NCI-H1105 (cell line): ENCODE results near the gene SRSF6.
"Not testable (repeated sequence)": the region's sequence is repeated elsewhere in the genome, so short reads cannot be mapped to it uniquely, and the experiment has no call there.

Source experiments
- DNase-seq: peaks from one replicate; lab custom pipeline; 2025; lab: John Stamatoyannopoulos, UW

Gene SRSF6

DNA sequence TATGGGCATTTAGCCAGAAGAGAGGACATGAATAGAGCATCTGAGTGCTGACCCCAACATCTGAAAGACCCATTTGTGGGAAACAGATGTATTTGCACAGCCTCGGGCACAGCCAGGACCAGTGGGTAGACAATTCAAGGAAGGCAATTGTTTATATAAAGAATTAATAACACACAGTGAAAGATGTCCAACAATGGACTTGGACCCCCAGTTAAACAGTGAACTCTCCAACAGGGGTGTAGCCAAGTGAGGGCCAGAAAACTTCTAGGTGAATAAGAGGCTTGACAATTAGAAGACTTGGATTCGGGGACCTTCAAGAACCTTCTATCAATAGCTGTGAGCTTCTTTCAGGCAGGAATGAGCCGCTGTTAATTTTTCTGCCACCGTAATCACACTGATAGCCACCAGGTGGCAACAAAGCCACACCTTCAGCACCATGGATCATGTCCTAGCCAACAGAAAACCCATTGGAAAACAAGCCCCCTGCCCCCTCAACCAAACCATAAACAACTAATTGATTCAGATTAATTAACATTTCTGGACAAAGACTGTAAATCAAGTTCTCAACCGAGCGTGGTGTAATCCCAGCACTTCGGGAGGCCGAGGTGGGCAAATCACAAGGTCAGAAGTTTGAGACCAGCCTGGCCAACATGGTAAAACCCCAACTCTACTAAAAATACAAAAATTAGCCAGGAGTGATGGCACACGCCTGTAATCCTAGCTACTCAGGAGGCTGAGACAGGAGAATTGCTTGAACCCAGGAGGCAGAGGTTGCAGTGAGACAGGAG, 8.8 kb upstream of the SRSF6 start:
- DNase-seq, result peak; percentile 40

DNA sequence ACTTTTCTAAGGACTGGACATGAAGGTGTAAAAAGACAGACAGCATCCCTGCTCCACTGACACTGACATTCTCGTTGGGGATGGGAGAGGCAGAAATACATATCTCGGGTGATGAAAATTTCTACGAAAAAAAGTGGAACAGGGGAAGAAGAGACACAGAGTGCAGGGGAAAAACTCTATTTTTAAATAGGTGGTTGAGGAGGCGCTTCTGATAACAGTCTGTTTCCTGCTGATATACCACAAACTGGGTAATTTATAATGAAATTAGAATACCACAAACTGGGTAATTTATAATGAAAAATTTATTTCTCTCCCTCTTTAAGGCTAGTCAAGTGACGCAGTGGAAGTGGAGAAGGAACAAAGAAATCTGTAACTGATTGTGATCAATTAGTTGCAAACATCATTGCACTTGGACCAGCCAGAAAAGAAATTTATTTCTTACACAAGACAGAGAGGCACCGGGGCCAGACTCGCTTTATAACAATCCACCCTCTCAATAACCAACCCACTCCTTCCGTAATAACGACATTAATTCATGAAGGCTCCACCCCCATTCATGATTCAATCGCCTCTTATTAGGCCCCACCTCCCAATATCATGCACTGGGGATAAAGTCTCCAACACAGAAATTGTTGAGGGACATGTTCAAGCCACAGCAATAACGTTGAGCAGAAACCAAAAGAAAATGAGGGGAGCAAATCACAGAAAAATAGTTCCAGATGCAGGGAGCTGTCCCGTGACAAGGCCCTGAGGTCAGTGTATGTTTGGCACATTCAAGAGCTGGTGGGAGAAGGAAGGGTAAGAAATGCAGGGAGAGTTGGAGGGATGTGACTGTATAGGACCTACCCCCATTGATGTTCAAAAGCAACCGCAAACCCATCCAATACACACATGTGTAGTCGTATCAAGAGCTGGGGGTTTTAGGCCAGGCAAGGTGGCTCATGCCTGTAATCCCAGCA, 6.6 kb upstream of the SRSF6 start:
- no peak for DNase-seq

DNA sequence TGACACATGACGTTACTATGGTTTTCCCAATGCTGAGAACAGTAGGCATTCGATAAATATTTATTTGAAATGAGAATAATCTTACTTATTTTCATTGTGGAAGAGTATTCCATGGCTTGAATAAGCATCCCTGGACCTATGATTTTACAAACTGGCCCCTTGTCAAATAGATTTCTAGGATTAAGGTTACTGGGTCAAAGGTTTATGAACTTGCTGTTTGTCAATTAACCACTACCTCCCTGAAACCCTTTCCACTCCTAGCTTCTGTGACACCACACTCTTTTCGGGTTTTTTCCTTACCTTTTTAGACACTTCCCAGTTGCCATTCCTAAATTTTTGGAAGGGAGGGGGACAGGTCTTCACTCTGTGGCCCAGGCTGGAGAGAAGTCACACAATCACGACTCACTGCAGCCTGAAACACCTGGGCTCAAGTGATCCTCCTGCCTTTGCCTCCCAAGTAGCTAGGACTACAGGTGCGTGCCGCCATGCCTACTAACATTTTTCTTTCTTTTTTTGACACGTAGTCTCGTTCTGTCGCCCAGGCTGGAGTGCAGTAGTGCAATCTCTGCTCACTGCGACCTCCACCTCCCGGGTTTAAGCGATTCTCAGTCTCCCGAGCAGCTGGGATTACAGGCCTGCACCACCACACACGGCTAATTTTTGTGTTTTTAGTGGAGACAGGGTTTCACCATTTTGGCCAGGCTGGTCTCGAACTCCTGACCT, 5.1 kb upstream of the SRSF6 start:
- DNase-seq, result no peak

DNA sequence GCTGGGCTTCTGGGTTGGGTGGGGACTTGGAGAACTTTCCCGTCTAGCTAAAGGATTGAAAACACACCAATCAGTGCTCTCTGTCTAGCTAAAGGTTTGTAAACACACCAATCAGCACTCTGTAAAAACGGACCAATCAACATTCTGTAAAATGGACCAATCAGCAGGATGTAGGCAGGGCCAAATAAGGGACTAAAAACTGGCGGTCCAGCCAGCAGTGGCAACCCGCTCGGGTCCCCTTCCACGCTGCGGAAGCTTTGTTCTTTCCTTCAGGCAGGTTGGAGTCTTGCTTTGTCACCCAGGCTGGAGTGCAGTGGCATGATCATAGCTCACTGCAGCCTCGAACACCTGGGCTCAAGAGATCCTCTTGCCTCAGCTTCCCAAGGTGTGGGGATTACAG, 1.4 kb upstream of the SRSF6 start:
- not testable (repeated sequence) for DNase-seq

DNA sequence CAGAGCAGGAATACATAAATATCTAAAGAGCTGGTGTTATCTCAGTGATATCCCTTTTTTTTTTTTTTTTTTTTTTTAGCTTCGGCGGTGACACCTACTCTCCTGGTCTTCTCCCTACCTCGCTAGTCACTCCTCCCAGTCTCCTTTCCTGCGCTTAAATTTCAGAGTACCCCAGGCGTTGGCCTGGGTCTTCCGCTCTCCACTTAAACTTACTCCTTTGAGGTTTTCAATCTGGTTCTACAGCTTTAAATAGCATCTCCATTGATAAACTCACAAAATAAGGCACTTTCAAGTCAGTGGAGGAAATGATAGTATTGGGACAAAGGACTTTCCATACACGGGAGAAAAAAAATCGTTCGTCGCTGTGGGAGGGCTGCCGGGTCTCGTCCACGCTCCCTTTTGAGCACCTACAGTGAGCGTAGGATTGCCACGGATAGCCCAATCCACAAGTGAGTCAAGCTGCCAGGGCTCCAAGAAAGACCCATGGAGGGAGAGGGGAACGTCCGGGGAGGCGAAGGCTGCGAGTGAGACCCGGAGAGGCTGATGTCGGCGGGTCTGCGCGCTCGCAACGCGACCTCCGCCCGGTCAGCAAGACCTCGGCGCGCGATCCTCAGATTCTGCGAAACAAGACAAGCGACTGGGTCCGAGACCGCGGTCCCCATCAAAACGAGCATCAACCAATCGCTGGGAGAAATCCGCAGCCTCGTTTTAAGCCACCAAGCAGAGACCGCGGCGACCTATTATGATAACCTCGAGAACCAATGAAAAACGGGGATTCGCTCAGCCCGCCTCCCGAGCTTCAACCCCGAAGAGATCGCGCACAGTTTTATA, 672 bp upstream of the SRSF6 start:
- DNase-seq, result peak; percentile 89

DNA sequence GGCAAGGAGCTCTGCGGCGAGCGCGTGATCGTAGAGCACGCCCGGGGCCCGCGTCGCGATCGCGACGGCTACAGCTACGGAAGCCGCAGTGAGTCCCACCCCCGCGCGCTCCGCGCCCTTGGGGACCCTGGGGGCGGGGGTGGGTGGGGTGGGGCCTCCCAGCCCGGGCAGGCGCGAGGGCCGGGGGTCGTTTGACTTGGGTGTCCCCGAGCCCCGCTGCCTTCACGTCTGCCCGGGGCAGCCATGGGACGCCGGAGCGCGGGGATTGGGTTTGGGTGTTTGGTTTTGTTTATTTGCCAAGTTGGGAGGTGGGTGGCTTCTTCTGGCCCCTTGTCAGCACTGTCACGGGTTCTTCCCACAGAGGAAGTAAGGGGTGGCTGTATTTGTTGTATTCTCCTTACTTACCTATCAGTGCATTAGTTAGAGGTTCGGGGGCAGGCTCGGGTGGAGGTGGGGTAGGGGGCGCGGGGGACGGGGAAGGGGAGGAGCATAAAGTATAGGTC, 777 bp downstream of the SRSF6 start:
- no peak for DNase-seq

DNA sequence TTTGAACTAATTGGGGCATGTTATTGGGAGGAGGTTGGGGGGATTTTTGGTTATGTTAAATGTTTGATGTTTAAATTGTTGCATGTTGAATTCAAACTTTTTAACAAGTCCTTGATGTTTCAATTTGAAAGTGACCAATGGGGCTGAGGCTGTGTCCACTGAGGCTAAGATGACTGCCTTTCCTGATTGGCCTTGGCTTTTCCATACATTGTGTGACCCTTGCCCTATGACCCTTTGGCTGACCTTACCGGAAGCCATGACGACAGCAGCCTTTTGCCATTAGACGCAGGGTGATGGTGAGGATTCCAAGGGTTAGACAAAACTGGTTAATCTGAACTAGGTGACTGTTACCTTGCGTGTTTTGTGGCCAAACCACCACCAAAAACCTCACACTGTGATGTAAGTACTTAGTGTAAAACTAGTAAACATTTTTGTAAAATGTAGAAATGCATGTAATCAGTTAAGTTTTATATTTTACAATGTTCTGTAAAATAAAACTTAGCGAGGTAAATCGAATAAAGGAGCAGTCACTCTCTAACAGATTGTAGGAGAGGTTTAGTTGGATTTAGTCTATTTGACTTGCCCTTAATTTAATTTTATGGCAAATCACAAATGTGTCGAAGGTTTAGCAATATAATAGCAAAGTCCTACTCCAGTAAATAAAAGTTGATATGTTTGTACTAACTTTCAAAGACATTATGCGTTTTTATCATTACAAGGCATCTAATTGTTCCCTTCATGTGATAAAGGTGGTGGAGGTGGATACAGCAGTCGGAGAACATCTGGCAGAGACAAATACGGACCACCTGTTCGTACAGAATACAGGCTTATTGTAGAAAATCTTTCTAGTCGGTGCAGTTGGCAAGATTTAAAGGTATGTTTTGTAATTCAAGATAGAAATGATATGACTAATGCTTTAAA, 1.6 kb downstream of the SRSF6 start:
- DNase-seq, result no peak

DNA sequence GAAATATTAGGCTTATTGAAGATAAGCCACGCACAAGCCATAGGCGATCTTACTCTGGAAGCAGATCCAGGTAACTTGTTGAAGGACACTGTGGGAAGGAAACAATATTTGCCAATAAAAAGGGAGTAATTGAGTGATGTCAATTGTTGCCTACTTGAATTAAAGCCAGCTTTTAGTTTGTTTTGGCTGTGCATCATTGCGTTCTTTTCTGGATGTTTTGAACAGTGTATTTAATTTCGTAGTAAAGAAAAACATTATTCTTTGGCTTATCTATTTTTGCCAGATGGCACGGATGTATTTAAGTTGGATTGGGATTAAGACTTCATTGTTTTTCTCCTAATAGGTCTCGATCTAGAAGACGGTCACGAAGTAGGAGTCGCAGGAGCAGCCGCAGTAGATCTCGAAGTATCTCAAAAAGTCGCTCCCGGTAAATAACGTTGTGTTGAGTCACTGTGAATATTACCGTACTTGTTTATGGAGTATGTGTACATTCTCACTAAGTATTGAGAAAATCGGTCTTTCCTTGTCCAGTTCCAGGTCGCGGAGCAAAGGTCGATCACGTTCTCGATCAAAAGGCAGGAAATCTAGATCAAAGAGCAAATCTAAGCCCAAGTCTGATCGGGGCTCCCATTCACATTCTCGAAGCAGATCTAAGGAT, 2.6 kb downstream of the SRSF6 start:
- no peak for DNase-seq

DNA sequence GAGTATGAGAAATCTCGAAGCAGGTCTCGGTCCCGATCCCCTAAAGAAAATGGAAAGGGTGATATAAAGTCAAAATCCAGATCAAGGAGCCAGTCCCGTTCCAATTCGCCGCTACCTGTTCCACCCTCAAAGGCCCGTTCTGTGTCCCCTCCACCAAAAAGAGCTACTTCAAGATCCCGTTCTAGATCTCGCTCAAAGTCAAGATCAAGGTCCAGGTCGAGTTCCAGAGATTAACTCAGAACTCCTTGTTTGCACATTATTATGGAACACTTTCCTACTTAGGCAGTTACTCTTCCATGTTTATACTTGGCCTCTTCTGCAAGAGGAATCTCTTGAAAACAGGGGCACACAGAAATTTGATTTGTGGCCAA, 3.1 kb downstream of the SRSF6 start:
- no peak for DNase-seq

DNA sequence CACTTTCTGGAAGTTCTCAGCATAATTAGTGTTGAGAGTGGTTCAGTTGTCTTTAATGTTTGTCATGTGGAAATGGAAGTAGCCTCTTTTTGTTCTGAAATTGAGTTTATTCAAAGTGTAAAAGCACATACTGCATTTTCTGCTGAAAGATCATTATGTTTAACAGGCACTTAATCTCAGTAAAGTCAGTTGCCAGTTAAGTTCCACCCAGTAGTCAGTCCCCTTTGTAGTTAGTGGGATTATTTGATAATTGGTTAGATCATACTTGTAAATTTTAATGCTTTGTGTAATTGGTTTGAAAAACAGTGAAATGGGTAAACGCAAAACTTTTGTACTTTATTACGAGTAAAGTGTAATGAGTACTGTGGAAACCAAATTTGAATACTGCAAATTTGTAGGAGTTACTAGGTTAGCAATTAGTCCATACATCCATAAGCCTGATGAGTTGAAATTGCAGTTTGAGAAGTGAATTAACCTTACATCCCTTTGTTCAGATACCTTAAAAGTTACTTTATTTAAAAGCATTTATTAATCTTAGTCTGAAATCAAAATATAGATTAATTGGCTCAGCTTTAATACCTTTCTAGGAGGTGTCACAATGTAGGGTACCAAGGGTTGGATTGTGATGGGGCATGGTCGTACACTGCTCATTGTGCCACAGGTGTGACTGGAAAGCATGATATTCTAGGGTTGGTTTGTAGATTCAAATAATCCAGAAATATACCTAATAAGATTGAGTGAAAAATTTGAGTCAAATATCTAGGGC, 4.4 kb downstream of the SRSF6 start:
- no peak for DNase-seq

DNA sequence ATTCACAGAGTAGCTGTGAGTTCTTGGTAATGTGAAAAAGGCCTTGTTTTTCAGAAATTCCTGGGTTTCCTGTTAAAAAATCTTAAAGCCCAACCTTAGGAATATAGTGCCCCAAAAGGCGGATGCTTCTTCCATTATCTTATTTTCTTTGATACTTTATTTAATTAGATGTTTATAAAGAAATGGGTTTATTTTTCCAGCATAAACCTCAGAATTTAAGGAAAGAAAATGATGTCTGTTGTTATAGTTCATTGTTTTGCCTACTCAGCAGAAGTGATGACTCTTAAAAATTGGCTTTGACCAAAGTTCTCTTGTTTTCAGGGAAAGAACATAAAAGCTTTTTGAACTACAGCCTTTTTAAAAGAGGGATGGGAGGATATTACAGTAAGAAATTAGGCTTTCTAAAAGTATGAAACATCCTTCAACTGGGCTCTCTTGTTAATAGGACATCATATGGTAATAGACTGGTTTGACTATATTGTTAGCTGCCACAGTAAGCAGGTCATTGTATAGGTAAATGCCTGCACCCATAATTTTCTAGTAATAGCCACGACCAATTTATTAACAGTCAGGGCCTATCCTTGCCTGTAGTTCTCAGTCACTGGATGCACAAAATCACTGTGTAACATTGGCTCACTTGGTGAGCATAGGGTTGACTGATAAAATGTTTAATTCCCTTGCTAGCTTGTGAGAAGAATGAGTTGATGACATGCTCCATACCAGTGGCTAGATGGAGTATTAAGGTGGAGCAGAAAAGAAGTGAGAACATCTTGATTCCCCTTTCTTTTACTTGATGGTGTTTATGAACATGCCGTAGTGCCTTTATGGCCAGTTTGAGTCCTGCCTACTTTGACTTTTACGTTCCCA, 5.2 kb downstream of the SRSF6 start:
- no peak for DNase-seq

DNA sequence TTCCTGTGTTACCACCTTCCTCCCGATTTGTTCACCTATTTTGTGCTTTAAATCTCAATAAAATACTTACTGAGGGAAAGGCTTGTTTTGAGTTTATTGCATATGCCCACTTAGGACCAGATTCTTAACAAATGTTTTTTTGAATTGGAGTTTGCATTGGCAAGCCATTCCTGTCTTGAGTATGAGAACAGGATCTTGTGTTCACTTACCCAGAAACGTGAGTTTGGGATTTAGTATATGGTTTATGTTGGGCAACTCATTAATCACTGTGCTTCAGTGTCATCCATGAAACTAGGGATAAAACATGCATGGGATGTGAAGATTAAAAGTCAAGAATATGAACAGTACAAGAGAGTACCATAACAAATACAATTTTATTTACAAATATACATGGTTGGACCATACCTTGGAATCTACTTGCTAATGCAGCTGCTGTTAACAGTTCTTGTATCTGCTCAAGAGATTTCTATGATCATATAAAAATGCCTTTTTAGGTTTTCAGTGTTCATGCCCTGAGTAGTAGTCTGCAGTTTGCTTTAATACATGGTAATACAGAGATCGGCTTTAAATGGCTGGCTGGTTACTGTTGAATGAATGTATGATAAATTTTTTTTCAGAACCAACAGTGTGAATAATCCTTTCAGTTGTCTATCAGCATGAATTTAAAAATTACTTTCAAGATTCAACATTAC, 6.0 kb downstream of the SRSF6 start:
- no peak for DNase-seq

DNA sequence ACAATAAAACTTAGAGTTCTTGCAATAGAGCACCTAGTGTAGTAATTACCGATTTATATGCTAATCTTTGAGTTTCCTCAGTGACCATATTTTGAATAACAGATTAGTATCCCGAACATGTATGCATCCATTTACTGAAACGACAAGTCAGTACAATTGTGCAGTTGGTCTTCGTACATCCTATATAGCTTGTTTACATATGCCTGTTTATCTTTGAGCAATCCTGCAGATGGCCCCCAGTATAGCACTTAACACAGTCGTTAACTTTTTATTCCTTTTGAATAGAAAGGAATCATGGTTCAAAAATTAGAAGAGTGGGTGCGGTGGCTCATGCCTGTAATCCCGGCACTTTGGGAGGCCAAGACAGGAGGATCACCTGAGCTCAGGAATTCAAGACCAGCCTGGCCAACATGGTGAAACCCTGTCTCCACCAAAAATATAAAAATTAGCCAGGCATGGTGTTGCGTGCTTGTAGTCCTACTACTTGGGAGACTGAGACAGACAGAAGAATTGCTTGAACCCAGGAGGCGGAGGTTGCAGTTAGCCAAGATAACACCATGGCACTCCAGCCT, 6.6 kb downstream of the SRSF6 start:
- no peak for DNase-seq

DNA sequence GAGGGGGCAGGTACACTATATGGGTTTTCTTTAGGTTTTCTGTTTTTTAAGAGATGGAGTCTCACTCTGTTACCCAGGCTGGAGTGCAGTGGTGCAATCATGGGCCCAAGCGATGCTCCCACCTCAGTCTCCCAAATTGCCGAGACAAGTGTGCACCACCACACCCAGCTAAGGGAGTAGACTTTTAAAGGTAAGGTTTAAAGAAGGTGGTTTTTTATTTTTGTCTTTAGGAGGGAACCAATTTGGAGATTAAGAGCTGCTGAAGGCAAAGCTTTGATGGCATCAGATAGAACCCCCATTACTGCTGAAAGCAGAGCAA, 7.9 kb downstream of the SRSF6 start:
- DNase-seq, result no peak

DNA sequence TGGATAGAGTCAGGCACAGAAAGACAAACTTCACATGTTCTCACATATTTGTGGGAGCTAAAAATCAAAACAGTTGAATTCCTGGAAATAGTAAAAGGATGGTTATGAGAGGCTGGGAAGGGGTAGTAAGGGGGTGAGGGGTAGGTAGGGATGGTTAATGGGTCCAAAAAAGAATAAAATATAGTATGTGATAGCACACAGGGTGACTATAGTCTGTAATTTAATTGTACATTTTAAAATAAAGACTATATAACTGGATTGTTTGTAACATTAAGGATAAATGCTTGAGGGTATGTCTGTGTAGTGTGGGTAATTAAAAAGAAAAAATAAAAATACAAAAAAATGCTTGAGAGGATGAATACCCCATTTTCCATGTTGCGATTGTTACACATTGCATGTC, 9.9 kb downstream of the SRSF6 start:
- no peak for DNase-seq

DNA sequence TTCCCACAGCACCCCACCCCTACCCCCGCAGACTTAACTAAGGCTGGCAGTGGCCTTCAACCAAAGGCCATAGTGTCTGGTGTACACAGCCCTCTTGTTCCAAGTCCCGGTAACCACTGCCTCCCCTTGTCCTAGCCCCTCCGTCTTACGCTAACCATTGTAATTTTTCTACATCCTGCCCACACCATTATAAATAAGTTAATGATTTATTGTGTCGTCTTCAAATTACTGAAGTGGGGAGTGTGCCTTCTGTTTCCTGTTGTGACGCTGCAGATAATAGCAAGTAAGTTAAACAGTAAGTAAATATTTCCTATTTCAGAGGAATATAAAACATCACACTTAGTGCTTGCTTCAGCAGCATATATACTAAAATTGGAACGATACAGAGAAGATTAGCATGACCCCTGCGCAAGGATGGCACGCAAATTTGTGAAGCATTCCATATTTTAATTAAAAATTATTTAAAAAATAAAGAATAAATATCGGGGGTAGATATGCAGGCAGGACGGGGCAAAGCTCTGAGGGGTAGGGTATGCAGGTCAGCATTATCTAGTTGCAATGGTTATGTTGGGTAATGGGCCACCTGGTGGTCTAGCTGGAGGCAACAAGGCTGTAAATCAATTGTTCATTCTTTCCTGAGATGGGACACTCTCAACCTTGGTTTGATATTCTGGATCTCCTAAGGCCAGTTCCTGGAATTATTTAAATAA, 15.1 kb downstream of the SRSF6 start:
- no peak for DNase-seq

DNA sequence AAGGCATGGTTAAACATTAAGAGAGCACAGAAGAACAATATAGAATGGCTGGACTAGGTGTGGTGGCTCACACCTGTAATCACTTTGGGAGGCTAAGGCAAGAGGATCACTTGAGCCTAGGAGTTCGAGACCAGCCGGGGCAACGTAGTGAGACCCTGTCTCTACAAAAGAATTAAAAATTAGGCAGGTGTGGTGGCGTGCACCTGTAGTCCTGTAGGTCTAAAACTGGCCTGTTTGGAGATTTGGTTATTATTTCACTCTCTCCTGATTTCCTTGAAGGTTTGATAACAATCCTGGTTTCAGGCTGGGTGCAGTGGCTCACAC, 15.6 kb downstream of the SRSF6 start:
- no peak for DNase-seq
